ENCODE measurements around the gene PRTFDC1.

The PRTFDC1 gene

GRCh38 chr10:24866604-24867583, 85.5 kb downstream of the PRTFDC1 start:
- ChIA-PET CTCF (interaction anchor here (0.6 kb wide), 1 partner anchor 71 kb away, joined by 5 read pairs; no protein-coding TSS in a partner anchor), POLR2A (ENCODE audit: low non-redundant PET) (interaction anchor here (0.7 kb wide), 1 partner anchor 138 kb away, joined by 5 read pairs; no protein-coding TSS in a partner anchor)
- no peak overlapping the region for H3K27ac ChIP-seq
- no peak for TF ChIP-seq CTCF (conservative IDR thresholded peaks at IDR 0.05; ENCODE audit: low read depth)
- no peak for DNase-seq (ENCODE audit: low spot score)

- POLR2A ChIA-PET (ENCODE audit: low non-redundant PET), result no interaction called here
- H3K27ac ChIP-seq, result no peak overlapping the region
- no peak for DNase-seq (ENCODE audit: low spot score)
- no peak for TF ChIP-seq CTCF (conservative IDR thresholded peaks at IDR 0.05; ENCODE audit: low read depth)
- CTCF ChIA-PET, result interaction anchor here (0.6 kb wide), 2 partner anchors 17 to 51 kb away, joined by 3 to 4 read pairs; no protein-coding TSS in a partner anchor
Measured at GRCh38 chr10:24865783-24866182, 86.6 kb downstream of the PRTFDC1 start.

- CTCF ChIA-PET, result no interaction called here
- POLR2A ChIA-PET (ENCODE audit: low non-redundant PET), result no interaction called here
Measured at GRCh38 chr10:24862589-24862988, 89.8 kb downstream of the PRTFDC1 start.

GRCh38 chr10:24858288-24859270, 93.8 kb downstream of the PRTFDC1 start:
- peak; percentile 54 for DNase-seq (ENCODE audit: low spot score)
- H3K27ac ChIP-seq, result peak overlapping the region; percentile 69
- ChIA-PET POLR2A (ENCODE audit: low non-redundant PET) (interaction anchor here (0.6 kb wide), 1 partner anchor 9 kb away, joined by 4 read pairs; no protein-coding TSS in a partner anchor), CTCF (interaction anchor here (0.7 kb wide), 1 partner anchor 703 kb away, joined by 3 read pairs; no protein-coding TSS in a partner anchor)
- TF ChIP-seq CTCF (conservative IDR thresholded peaks at IDR 0.05; ENCODE audit: low read depth), result no peak

More at GRCh38 chr10:24862589-24862988, 89.8 kb downstream of the PRTFDC1 start:
- H3K27ac ChIP-seq, result no peak overlapping the region
- TF ChIP-seq CTCF (conservative IDR thresholded peaks at IDR 0.05; ENCODE audit: low read depth), result no peak
- DNase-seq (ENCODE audit: low spot score), result no peak

- CTCF ChIA-PET, result interaction anchor here (0.7 to 1.4 kb wide), 2 partner anchors 224 to 701 kb away, joined by 3 to 5 read pairs; no protein-coding TSS in a partner anchor
- no peak for TF ChIP-seq CTCF (conservative IDR thresholded peaks at IDR 0.05; ENCODE audit: low read depth)
- POLR2A ChIA-PET (ENCODE audit: low non-redundant PET), result no interaction called here
- no peak for DNase-seq (ENCODE audit: low spot score)
- peak overlapping the region; percentile 32; the same call in 1 of the 2 replicates for H3K27ac ChIP-seq
Measured at GRCh38 chr10:24857031-24857725, 95.2 kb downstream of the PRTFDC1 start.
